Measurements from ENCODE around the gene SCAMP1.

SCAMP1 gene

GRCh38 chr5:78500028-78500427 is 139.6 kb downstream of the SCAMP1 start:
- Histone ChIP-seq H3K27ac (no peak overlapping the region), H3K4me3 (ENCODE audit: low read depth, low read length) (no peak overlapping the region), H3K27me3 (replicated peaks) (no peaks in the 10 kb centered on the region), H3K36me3 (replicated peaks) (no peaks in the 10 kb centered on the region)
- no peak for TF ChIP-seq CTCF (IDR thresholded peaks at IDR 0.05; ENCODE audit: low read depth, low read length, missing control alignments)
- no peak for DNase-seq
- in situ Hi-C loops (cut with HindIII; ENCODE audit: low pct_ligation_motif_present, low sequenced_read_pairs): no loop called here

GRCh38 chr5:78500871-78501270 is 140.5 kb downstream of the SCAMP1 start:
- H3K4me3 ChIP-seq (ENCODE audit: low read depth, low read length): no peak overlapping the region
- no peak for DNase-seq
- no peaks in the 10 kb centered on the region for H3K27me3 ChIP-seq (replicated peaks)
- H3K27ac ChIP-seq: peak overlapping the region; percentile 64
- in situ Hi-C loops (cut with HindIII; ENCODE audit: low pct_ligation_motif_present, low sequenced_read_pairs): no loop called here
- no peaks in the 10 kb centered on the region for H3K36me3 ChIP-seq (replicated peaks)
- no peak for TF ChIP-seq CTCF (IDR thresholded peaks at IDR 0.05; ENCODE audit: low read depth, low read length, missing control alignments)

- Histone ChIP-seq H3K4me3 (ENCODE audit: low read depth, low read length) (no peak overlapping the region), H3K27me3 (replicated peaks) (no peaks in the 10 kb centered on the region), H3K36me3 (replicated peaks) (no peaks in the 10 kb centered on the region), H3K27ac (peak overlapping the region; percentile 64)
- in situ Hi-C loops (cut with HindIII; ENCODE audit: low pct_ligation_motif_present, low sequenced_read_pairs): no loop called here
- DNase-seq: no peak
- no peak for TF ChIP-seq CTCF (IDR thresholded peaks at IDR 0.05; ENCODE audit: low read depth, low read length, missing control alignments)
Measured at GRCh38 chr5:78501411-78502352, 141.3 kb downstream of the SCAMP1 start.

- in situ Hi-C loops (cut with HindIII; ENCODE audit: low pct_ligation_motif_present, low sequenced_read_pairs): no loop called here
- Histone ChIP-seq H3K4me3 (ENCODE audit: low read depth, low read length) (no peak overlapping the region), H3K27ac (peak overlapping the region; percentile 90)
Measured at GRCh38 chr5:78503958-78504653, 143.7 kb downstream of the SCAMP1 start.

More at GRCh38 chr5:78503958-78504653, 143.7 kb downstream of the SCAMP1 start:
- TF ChIP-seq CTCF (IDR thresholded peaks at IDR 0.05; ENCODE audit: low read depth, low read length, missing control alignments): no peak
- Histone ChIP-seq H3K27me3 (replicated peaks) (no peaks in the 10 kb centered on the region), H3K36me3 (replicated peaks) (no peaks in the 10 kb centered on the region)
- no peak for DNase-seq
